Glutamatergic neuron (in vitro differentiated cells): ENCODE data around the gene C1orf210. TPM values are rescaled to one million over a fixed set of nuclear protein-coding genes. Genes with fewer than 3 reads are reported as not detected.

Experiments
- DNase-seq: peaks from one replicate; pipeline ENCODE4 v3.0.0; 2022
- H3K27ac Mint-ChIP-seq: one replicate; pipeline ENCODE4 v1.8.0; 2020; ENCODE audit warnings: mild to moderate bottlenecking, mixed read lengths, inconsistent platforms; ENCODE audit not compliant: unreplicated experiment
- H3K27me3 Mint-ChIP-seq: one replicate; pipeline ENCODE4 v1.8.0; 2020; ENCODE audit warnings: mild to moderate bottlenecking, moderate library complexity, mixed read lengths, inconsistent platforms; ENCODE audit not compliant: unreplicated experiment
- H3K36me3 Mint-ChIP-seq: one replicate; pipeline ENCODE4 v1.8.0; 2020; ENCODE audit warnings: mild to moderate bottlenecking, mixed read lengths, inconsistent platforms; ENCODE audit not compliant: unreplicated experiment
- H3K4me1 Mint-ChIP-seq: one replicate; pipeline ENCODE4 v1.8.0; 2020; ENCODE audit warnings: mild to moderate bottlenecking, low read depth, mixed read lengths, inconsistent platforms; ENCODE audit not compliant: unreplicated experiment
- H3K4me3 Mint-ChIP-seq: one replicate; pipeline ENCODE4 v1.8.0; 2020; ENCODE audit warnings: mild to moderate bottlenecking, mixed read lengths, inconsistent platforms; ENCODE audit not compliant: unreplicated experiment
- H3K9me3 Mint-ChIP-seq: one replicate; pipeline ENCODE4 v1.8.0; 2020; ENCODE audit warnings: mild to moderate bottlenecking, moderate library complexity, mixed read lengths, inconsistent platforms; ENCODE audit not compliant: unreplicated experiment
- CTCF ChIP-seq: fragments of 200-600 bp; sonication (generic); IDR thresholded peaks from one replicate; pipeline ENCODE4 v1.5.0; 2021; ENCODE audit not compliant: partially characterized antibody, unreplicated experiment
- total RNA-seq: library from RNA; stranded (reverse); fragmentation: NEBNext Ultra II Directional; extraction: Animal tissue kit (Norgen Biotek cat#: 25700); gene quantifications from one replicate; pipeline ENCODE4 v1.2.1, GENCODE V29; 2021; ENCODE audit not compliant: unreplicated experiment

The C1orf210 gene
- total RNA-seq, 1 donor from 2014 or later, result not detected

- DNase-seq, result no peak
- no peaks in the 10 kb centered on the region for H3K36me3 Mint-ChIP-seq
- no peak overlapping the region for H3K4me3 Mint-ChIP-seq
- H3K4me1 Mint-ChIP-seq, result peaks cover 18% of the 10 kb centered on the region
- no peak overlapping the region for H3K27ac Mint-ChIP-seq
- H3K9me3 Mint-ChIP-seq, result peaks cover 4% of the 10 kb centered on the region
- H3K27me3 Mint-ChIP-seq, result peaks cover 8% of the 10 kb centered on the region
- TF ChIP-seq CTCF, result no peak
Measured at GRCh38 chr1:43296207-43296606, 10.8 kb upstream of the C1orf210 start.

GRCh38 chr1:43294761-43295160 lies 9.4 kb upstream of the C1orf210 start:
- Mint-ChIP-seq H3K4me1 (peaks cover 18% of the 10 kb centered on the region), H3K36me3 (no peaks in the 10 kb centered on the region), H3K4me3 (no peak overlapping the region), H3K27ac (no peak overlapping the region), H3K9me3 (peaks cover 3% of the 10 kb centered on the region), H3K27me3 (peaks cover 7% of the 10 kb centered on the region)
- DNase-seq, result no peak
- TF ChIP-seq CTCF, result no peak

- Mint-ChIP-seq H3K4me1 (peaks cover 18% of the 10 kb centered on the region), H3K9me3 (peaks cover 3% of the 10 kb centered on the region), H3K27ac (no peak overlapping the region), H3K4me3 (no peak overlapping the region), H3K36me3 (no peaks in the 10 kb centered on the region), H3K27me3 (peaks cover 7% of the 10 kb centered on the region)
- no peak for TF ChIP-seq CTCF
- no peak for DNase-seq
Measured at GRCh38 chr1:43293896-43294760, 8.7 kb upstream of the C1orf210 start.

- H3K4me1 Mint-ChIP-seq, result peaks cover 18% of the 10 kb centered on the region
- peak overlapping the region; percentile 88 for H3K27ac Mint-ChIP-seq
- H3K27me3 Mint-ChIP-seq, result peaks cover 7% of the 10 kb centered on the region
- peak overlapping the region; percentile 59 for H3K4me3 Mint-ChIP-seq
- H3K9me3 Mint-ChIP-seq, result peaks cover 3% of the 10 kb centered on the region
- no peaks in the 10 kb centered on the region for H3K36me3 Mint-ChIP-seq
- DNase-seq, result no peak
- no peak for TF ChIP-seq CTCF
Measured at GRCh38 chr1:43293176-43293575, 7.8 kb upstream of the C1orf210 start.

- no peak overlapping the region for H3K4me3 Mint-ChIP-seq
- TF ChIP-seq CTCF, result no peak
- H3K36me3 Mint-ChIP-seq, result no peaks in the 10 kb centered on the region
- peak overlapping the region; percentile 88 for H3K27ac Mint-ChIP-seq
- DNase-seq, result no peak
- peaks cover 3% of the 10 kb centered on the region for H3K9me3 Mint-ChIP-seq
- peaks cover 7% of the 10 kb centered on the region for H3K27me3 Mint-ChIP-seq
- H3K4me1 Mint-ChIP-seq, result peaks cover 16% of the 10 kb centered on the region
Measured at GRCh38 chr1:43292679-43293078, 7.3 kb upstream of the C1orf210 start.
